GM19324 (cell line): ENCODE measurements around the gene CAPZA3.
"Not testable (repeated sequence)": the region's sequence is repeated elsewhere in the genome, so short reads cannot be mapped to it uniquely, and the experiment has no call there.

Experiments
- ATAC-seq: cut with Tn5 transposase; IDR thresholded peaks from one replicate; pipeline ENCODE4 v1.9.1; 2021; ENCODE audit warnings: mild to moderate bottlenecking, moderate library complexity; ENCODE audit not compliant: unreplicated experiment, low FRiP score

Gene CAPZA3

GRCh38 chr12:18753481-18754123 lies 15.7 kb downstream of the CAPZA3 start:
- ATAC-seq, result no peak

DNA sequence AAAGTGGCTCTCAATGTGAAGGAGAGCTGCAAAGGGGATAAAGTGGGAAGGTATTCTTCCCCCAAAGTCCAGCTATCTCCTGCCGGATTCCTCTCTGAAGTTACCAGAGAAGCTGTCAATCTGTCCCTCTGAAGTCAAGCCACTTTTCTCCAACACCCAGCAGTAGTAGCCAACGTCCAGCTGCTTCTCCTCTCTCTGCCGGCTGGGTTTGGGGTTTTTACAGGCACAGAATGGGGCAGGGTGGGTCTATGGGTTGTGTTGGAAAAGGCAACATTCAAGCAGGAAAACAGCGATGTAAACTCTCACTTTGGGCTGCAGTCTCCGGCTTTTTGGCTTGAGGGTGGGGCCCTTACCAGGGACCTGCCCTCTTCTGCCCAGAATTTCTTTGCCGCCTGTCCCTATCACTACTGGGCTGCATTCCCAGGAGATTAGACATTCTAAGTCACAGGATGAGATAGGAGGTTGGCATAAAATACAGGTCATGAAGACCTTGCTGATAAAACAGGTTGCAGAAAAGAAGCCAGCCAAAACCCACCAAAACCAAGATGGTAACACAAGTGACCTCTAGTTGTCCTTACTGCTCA lies 16.3 kb downstream of the CAPZA3 start:
- ATAC-seq, result no peak

DNA sequence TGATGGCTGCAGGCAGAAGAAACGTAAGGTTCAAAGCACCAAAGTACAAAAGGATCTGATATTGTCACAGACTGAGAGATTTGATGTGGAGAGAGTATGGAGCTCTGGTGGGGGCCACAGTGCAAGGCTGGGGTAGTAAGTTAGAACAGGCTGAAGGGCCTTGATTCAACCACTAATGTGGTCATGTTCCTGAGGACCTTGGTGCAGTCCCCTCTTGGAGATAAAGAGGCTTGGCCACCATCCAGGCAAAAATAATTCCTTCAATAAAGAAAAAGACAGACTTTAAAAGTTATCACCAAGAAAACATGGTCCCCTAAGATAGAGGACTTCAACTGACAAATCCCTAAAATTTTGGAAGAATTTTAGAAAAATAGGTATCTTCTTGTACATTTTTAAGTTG lies 17.4 kb downstream of the CAPZA3 start:
- no peak for ATAC-seq

GRCh38 chr12:18766479-18766878 lies 28.6 kb downstream of the CAPZA3 start:
- ATAC-seq, result not testable (repeated sequence)

- no peak for ATAC-seq
These were observed 44.9 kb downstream of the CAPZA3 start for GRCh38 chr12:18782827-18783226.

GRCh38 chr12:18785465-18785864 lies 47.5 kb downstream of the CAPZA3 start:
- not testable (repeated sequence) for ATAC-seq
